HepG2 (cell line): ENCODE measurements around the gene XPC. TPM values are rescaled to one million over a fixed set of nuclear protein-coding genes. Genes with fewer than 3 reads are reported as not detected.

Experiments used
- ATAC-seq: fragments of 200-7000 bp; cut with Tn5 transposase; 3 replicates; pipeline ENCODE4 v1.9.1; 2020; ENCODE audit warnings: mild to moderate bottlenecking, moderate library complexity
- BruUV-seq: library from RNA; stranded (reverse); fragments of 400-500 nt; replicated peaks from 2 replicates; lab custom pipeline; 2021; lab: Mats Ljungman, UMichigan
- CTCF ChIA-PET: fragments of 300-600 bp; formaldehyde crosslinking; extraction: SDS; loops from one replicate; lab custom pipeline; 2021; ENCODE audit warnings: low total read pairs, inconsistent platforms, low intra/inter-chr PET ratio; lab: Yijun Ruan, JAX
- POLR2A ChIA-PET: fragments of 350-600 bp; sonication (Branson Sonifier 250); formaldehyde crosslinking; loops from one replicate; lab custom pipeline; 2020; ENCODE audit warnings: antibody characterized with exemption, inconsistent platforms; lab: Yijun Ruan, JAX
- DNase-seq: peaks from one replicate; pipeline ENCODE4 v3.0.0-alpha.2; 2015; ENCODE audit warnings: low spot score
- FAIRE-seq: peaks from 3 replicates; lab custom pipeline; 2011; peaks lifted over from hg19 to GRCh38; lab: Jason Lieb, UNC
- H2AFZ ChIP-seq: one replicate; pipeline ENCODE4 v1.6.1; 2011; ENCODE audit warnings: low read length, inconsistent platforms
- H3K27ac ChIP-seq: fragments of 300-600 bp; 3 replicates; pipeline ENCODE4 v1.8.0; 2011; ENCODE audit warnings: mixed run types, mild to moderate bottlenecking, mixed read lengths, low read length, inconsistent platforms; ENCODE audit not compliant: insufficient read depth; ENCODE audit errors: extremely low read length
- H3K27me3 ChIP-seq, 2 experiments: fragments of 200-600 bp in 1 of 2; 2 replicates in 1 of 2; 3 replicates in 1 of 2; pipeline versions ENCODE4 v1.6.0 to v1.8.0; 2011; ENCODE audit warnings: low read length in 2 of 2, mild to moderate bottlenecking in 2 of 2, moderate library complexity in 2 of 2, inconsistent platforms in 1 of 2; ENCODE audit not compliant: insufficient read depth in 2 of 2, control insufficient read depth in 1 of 2
- H3K36me3 ChIP-seq, 2 experiments: fragments of 200-600 bp in 1 of 2; replicated peaks in 1 of 2; 2 replicates in 1 of 2; 3 replicates in 1 of 2; pipeline versions ENCODE4 v1.5.1 to v1.8.0; 2011; ENCODE audit warnings: low read length in 2 of 2, inconsistent platforms in 1 of 2; ENCODE audit not compliant: insufficient read depth in 2 of 2, control insufficient read depth in 1 of 2
- H3K4me1 ChIP-seq: 2 replicates; pipeline ENCODE4 v1.5.1; 2012; ENCODE audit warnings: low read length, inconsistent platforms; ENCODE audit not compliant: insufficient read depth
- H3K4me2 ChIP-seq: 2 replicates; pipeline ENCODE4 v1.6.0; 2011; ENCODE audit warnings: low read depth, low read length, inconsistent platforms
- H3K4me3 ChIP-seq, 3 experiments: fragments of 200-600 bp in 1 of 3; sonication (generic), shearing (Covaris generic) in 1 of 3; replicated peaks in 1 of 3; 2 replicates each; pipeline ENCODE4 v1.5.1; 2011 to 2016; ENCODE audit warnings: low read length in 3 of 3, inconsistent platforms in 2 of 3, low read depth in 2 of 3, mild to moderate bottlenecking in 2 of 3, control low read depth in 1 of 3, mixed read lengths in 1 of 3; ENCODE audit not compliant: insufficient read depth in 1 of 3
- H3K79me2 ChIP-seq: one replicate; pipeline ENCODE4 v1.6.1; 2011; ENCODE audit warnings: low read length, inconsistent platforms; ENCODE audit not compliant: insufficient read depth
- H3K9ac ChIP-seq: 2 replicates; pipeline ENCODE4 v1.6.0; 2011; ENCODE audit warnings: mild to moderate bottlenecking, low read depth, low read length, inconsistent platforms; ENCODE audit not compliant: insufficient read depth
- H3K9me3 ChIP-seq: 2 replicates; pipeline ENCODE4 v1.5.1; 2012; ENCODE audit warnings: mild to moderate bottlenecking, low read length
- H4K20me1 ChIP-seq: 2 replicates; pipeline ENCODE4 v1.6.0; 2011; ENCODE audit warnings: inconsistent platforms, mild to moderate bottlenecking, low read length, moderate library complexity; ENCODE audit not compliant: insufficient read depth
- BHLHE40 ChIP-seq: IDR thresholded peaks from 2 replicates; pipeline ENCODE4 v1.6.1; 2011; ENCODE audit warnings: low read length, improper control_type of control experiment
- DZIP1 ChIP-seq: sonication (generic); formaldehyde crosslinking; IDR thresholded peaks from 2 replicates; pipeline ENCODE4 v1.5.0; 2020; ENCODE audit warnings: mild to moderate bottlenecking, missing genetic modification reagents
- HMG20A ChIP-seq: IDR thresholded peaks from 2 replicates; pipeline ENCODE4 v1.6.1; 2016; ENCODE audit warnings: borderline replicate concordance
- MXI1 ChIP-seq: IDR thresholded peaks from 3 replicates; pipeline ENCODE4 v1.6.1; 2012; ENCODE audit warnings: low read depth, low read length, inconsistent platforms, borderline replicate concordance
- RBM22 ChIP-seq: fragments of 200-400 bp; formaldehyde crosslinking; optimal IDR thresholded peaks from 2 replicates; pipeline ENCODE3; 2017; ENCODE audit warnings: mild to moderate bottlenecking, low read length, moderate library complexity
- ZBTB34 ChIP-seq: sonication (generic); formaldehyde crosslinking; IDR thresholded peaks from 2 replicates; pipeline ENCODE4 v1.8.0; 2022; ENCODE audit warnings: mild to moderate bottlenecking, missing genetic modification reagents
- ZEB1 ChIP-seq: IDR thresholded peaks from 2 replicates; pipeline ENCODE4 v1.6.1; 2012; ENCODE audit warnings: mild to moderate bottlenecking, low read depth, inconsistent platforms; ENCODE audit not compliant: insufficient replicate concordance
- ZNF205 ChIP-seq: IDR thresholded peaks from 2 replicates; pipeline ENCODE4 v1.6.1; 2018; ENCODE audit warnings: missing biosample characterization, missing genetic modification reagents
- ZNF335 ChIP-seq: sonication (generic); formaldehyde crosslinking; IDR thresholded peaks from 2 replicates; pipeline ENCODE4 v1.4.0; 2020; ENCODE audit warnings: missing genetic modification reagents
- ZNF737 ChIP-seq: sonication (generic); formaldehyde crosslinking; IDR thresholded peaks from 2 replicates; pipeline ENCODE4 v1.5.0; 2020; ENCODE audit warnings: missing genetic modification reagents, mild to moderate bottlenecking, borderline replicate concordance
- WGBS: methylation state at CpG from one replicate; pipeline ENCODE4 v1.1.6; 2017; ENCODE audit warnings: low lambda C conversion rate; 5-methylcytosine and 5-hydroxymethylcytosine counted together
- in situ Hi-C: cut with HindIII; loops from 2 replicates; pipeline ENCODE4 v1.10.0; 2017; ENCODE audit warnings: low pct_unique_long_range_greater_than_20kb; ENCODE audit not compliant: extremely low pct_ligation_motif_present
- intact Hi-C: fragments of 100-400 bp; cut with micrococcal nuclease; formaldehyde crosslinking; loops from one replicate; pipeline ENCODE4 v1.10.0; 2022; ENCODE audit not compliant: unreplicated experiment
- polyA plus RNA-seq, 8 experiments: library from polyadenylated mRNA; depleted of rRNA in 3 of 8; stranded (reverse) in 7 of 8; unstranded in 1 of 8; fragments of >200 nt; fragmentation: Illumina TruSeq in 4 of 8; extraction: Trizol in 4 of 8; gene quantifications; 2 replicates each; pipeline versions ENCODE4 v1.2.1 to v1.2.3, GENCODE V29; 2011 to 2016; ENCODE audit warnings: low read depth in 4 of 8, missing spikeins in 1 of 8, mixed read lengths in 1 of 8; ENCODE audit not compliant: insufficient read depth in 1 of 8
- total RNA-seq, 5 experiments: library from RNA; depleted of rRNA; stranded (reverse); fragments of >200 nt; fragmentation: Illumina TruSeq; extraction: Trizol; gene quantifications; 2 replicates each; pipeline ENCODE4 v1.2.3, GENCODE V29; 2016; ENCODE audit warnings: low read depth in 1 of 5

The XPC gene
- total and polyA plus RNA-seq, 2 of the 13 experiments (the other 11 are each of a cell fraction or from before 2014, with no cell fraction given), result 9.4 to 24.1 TPM

GRCh38 chr3:14150491-14151230 lies 27.7 kb downstream of the XPC start:
- peaks cover 18 to 42% of the 10 kb centered on the region in 2 experiments for H3K36me3 ChIP-seq

GRCh38 chr3:14150078-14150477 lies 28.3 kb downstream of the XPC start:
- H3K4me2 ChIP-seq, result no peak overlapping the region
- BruUV-seq, result no TSS peak
- no peak overlapping the region for H3K27ac ChIP-seq
- ATAC-seq (no peak), DNase-seq (no peak), FAIRE-seq (no peak)
- POLR2A ChIA-PET, result no interaction called here
- TF ChIP-seq HMG20A (CRISPR knock-in tag), result no peak
- no peak for TF ChIP-seq ZNF205 (CRISPR knock-in tag)
- no peak for TF ChIP-seq DZIP1
- no peak for TF ChIP-seq ZBTB34 (CRISPR knock-in tag)
- no peak for TF ChIP-seq ZNF335 (CRISPR knock-in tag)
- no peak for TF ChIP-seq ZNF737 (CRISPR knock-in tag)
- TF ChIP-seq MXI1, result no peak
- no peak for TF ChIP-seq ZEB1
- intact Hi-C loops, result no loop called here
- H3K36me3 ChIP-seq, result peaks cover 21 to 46% of the 10 kb centered on the region in 2 experiments
- peaks cover 5% of the 10 kb centered on the region for H3K4me1 ChIP-seq
- no peak overlapping the region for H2AFZ ChIP-seq
- H3K79me2 ChIP-seq, result no peaks in the 10 kb centered on the region
- H3K9ac ChIP-seq, result no peak overlapping the region
- WGBS, result 100% methylated on average over 9 of the region's 9 CpGs
- no peaks in the 10 kb centered on the region for H4K20me1 ChIP-seq
- CTCF ChIA-PET, result no interaction called here
- H3K4me3 ChIP-seq, result no peak overlapping the region
- H3K27me3 ChIP-seq, result no peaks in the 10 kb centered on the region
- no peaks in the 10 kb centered on the region for H3K9me3 ChIP-seq
- in situ Hi-C loops, result no loop called here

More at GRCh38 chr3:14150491-14151230, 27.7 kb downstream of the XPC start:
- Histone ChIP-seq H3K27me3 (no peaks in the 10 kb centered on the region), H3K4me3 (no peak overlapping the region), H3K4me2 (no peak overlapping the region), H3K4me1 (no peaks in the 10 kb centered on the region), H3K79me2 (no peaks in the 10 kb centered on the region), H3K9ac (no peak overlapping the region), H3K9me3 (no peaks in the 10 kb centered on the region), H3K27ac (no peak overlapping the region), H2AFZ (no peak overlapping the region), H4K20me1 (no peaks in the 10 kb centered on the region)
- no TSS peak for BruUV-seq
- intact Hi-C loops, result no loop called here
- TF ChIP-seq BHLHE40, result no peak
- peak; percentile 29 for TF ChIP-seq RBM22
- in situ Hi-C loops, result no loop called here
- CTCF ChIA-PET, result no interaction called here
- WGBS, result 96% methylated on average over 8 of the region's 9 CpGs
- no peak for ATAC-seq
- FAIRE-seq, result no peak
- POLR2A ChIA-PET, result no interaction called here
- no peak for DNase-seq
